Stimulated activated CD8-positive, alpha-beta memory T cell treated with anti-CD3 and anti-CD28 coated beads, Interleukin-15, amount 100 ng/mL, for 24 hours (primary cell): ENCODE measurements around the gene RAB5IF.
"Not testable (repeated sequence)": the region's sequence is repeated elsewhere in the genome, so short reads cannot be mapped to it uniquely, and the experiment has no call there.

Experiments
- DNase-seq: peaks from one replicate; pipeline ENCODE4 v3.0.0-alpha.2; 2020; ENCODE audit warnings: low read depth

Gene RAB5IF

GRCh38 chr20:36585410-36586125 is 20.0 kb upstream of the RAB5IF start:
- DNase-seq, result no peak

- DNase-seq, result no peak
These were observed 18.1 kb upstream of the RAB5IF start for GRCh38 chr20:36587388-36588070.

- no peak for DNase-seq
These were observed 14.3 kb upstream of the RAB5IF start for GRCh38 chr20:36591281-36591680.

GRCh38 chr20:36591854-36592641 is 13.5 kb upstream of the RAB5IF start:
- no peak for DNase-seq

- DNase-seq, result no peak
These were observed 12.1 kb upstream of the RAB5IF start for GRCh38 chr20:36593347-36593929.

- DNase-seq, result no peak
These were observed 5.7 kb upstream of the RAB5IF start for GRCh38 chr20:36599912-36600345.

GRCh38 chr20:36601540-36601939 is 4.0 kb upstream of the RAB5IF start:
- no peak for DNase-seq

- no peak for DNase-seq
These were observed 604 bp upstream of the RAB5IF start for GRCh38 chr20:36604952-36605398.

GRCh38 chr20:36606158-36607066 is 833 bp downstream of the RAB5IF start:
- no peak for DNase-seq

- DNase-seq, result no peak
These were observed 2.2 kb downstream of the RAB5IF start for GRCh38 chr20:36607586-36608387.

GRCh38 chr20:36608388-36608728 is 2.8 kb downstream of the RAB5IF start:
- not testable (repeated sequence) for DNase-seq

- DNase-seq, result no peak
These were observed 6.0 kb downstream of the RAB5IF start for GRCh38 chr20:36611625-36612024.

GRCh38 chr20:36613974-36614373 is 8.4 kb downstream of the RAB5IF start:
- no peak for DNase-seq

- no peak for DNase-seq
These were observed 9.4 kb downstream of the RAB5IF start for GRCh38 chr20:36614781-36615557.

- DNase-seq, result no peak
These were observed 15.3 kb downstream of the RAB5IF start for GRCh38 chr20:36620917-36621316.

GRCh38 chr20:36623444-36623843 is 17.9 kb downstream of the RAB5IF start:
- DNase-seq, result no peak

- DNase-seq, result no peak
These were observed 18.7 kb downstream of the RAB5IF start for GRCh38 chr20:36624068-36624943.

- no peak for DNase-seq
These were observed 19.4 kb downstream of the RAB5IF start for GRCh38 chr20:36624944-36625324.

- no peak for DNase-seq
These were observed 22.5 kb downstream of the RAB5IF start for GRCh38 chr20:36628076-36628475.
